ENCODE measurements around the gene EML4. TPM values are rescaled to one million over a fixed set of nuclear protein-coding genes. Genes with fewer than 3 reads are reported as not detected.

EML4 gene
- total and polyA plus RNA-seq, 10 of the 15 experiments (the other 5 are each of a cell fraction or from before 2014, with no cell fraction given): 23.1 to 91.3 (median 77.4) TPM

GRCh38 chr2:42217307-42217706, 48.2 kb downstream of the EML4 start:
- DNase-seq (ENCODE audit: low read depth, low spot score) (no peak), ATAC-seq (no peak), FAIRE-seq (no peak)
- no peaks in the 10 kb centered on the region for H3K9me3 ChIP-seq (replicated peaks; ENCODE audit: control insufficient read depth, insufficient read depth, low read length)
- no peaks in the 10 kb centered on the region for H3K27me3 ChIP-seq (replicated peaks in 1 of 2; ENCODE audit: control insufficient read depth in 2 of 2, insufficient read depth in 2 of 2, low read length in 1 of 2)
- H4K20me1 ChIP-seq (ENCODE audit: control insufficient read depth, insufficient read depth): no peaks in the 10 kb centered on the region
- H3K27ac ChIP-seq (ENCODE audit: control insufficient read depth, insufficient read depth): no peak overlapping the region
- no peaks in the 10 kb centered on the region for H3K4me1 ChIP-seq (ENCODE audit: control insufficient read depth, insufficient read depth, low read length)
- no peak for TF ChIP-seq SMARCA5 (IDR thresholded peaks at IDR 0.05)
- no peak for TF ChIP-seq ATF7 (IDR thresholded peaks at IDR 0.05; ENCODE audit: low read depth)
- no peak for TF ChIP-seq NR2F1 (conservative IDR thresholded peaks at IDR 0.05)
- no peak for TF ChIP-seq JUND (IDR thresholded peaks at IDR 0.05; ENCODE audit: low read depth, low read length)
- TF ChIP-seq NFXL1 (IDR thresholded peaks at IDR 0.05; ENCODE audit: borderline replicate concordance): no peak
- TF ChIP-seq RCOR1 (conservative IDR thresholded peaks at IDR 0.05; ENCODE audit: low read depth, low read length): no peak
- TF ChIP-seq POLR2AphosphoS5 (IDR thresholded peaks at IDR 0.05; ENCODE audit: low read length): no peak
- no peak for TF ChIP-seq KDM1A (IDR thresholded peaks at IDR 0.05; ENCODE audit: borderline replicate concordance)
- TF ChIP-seq, protein P1, sequence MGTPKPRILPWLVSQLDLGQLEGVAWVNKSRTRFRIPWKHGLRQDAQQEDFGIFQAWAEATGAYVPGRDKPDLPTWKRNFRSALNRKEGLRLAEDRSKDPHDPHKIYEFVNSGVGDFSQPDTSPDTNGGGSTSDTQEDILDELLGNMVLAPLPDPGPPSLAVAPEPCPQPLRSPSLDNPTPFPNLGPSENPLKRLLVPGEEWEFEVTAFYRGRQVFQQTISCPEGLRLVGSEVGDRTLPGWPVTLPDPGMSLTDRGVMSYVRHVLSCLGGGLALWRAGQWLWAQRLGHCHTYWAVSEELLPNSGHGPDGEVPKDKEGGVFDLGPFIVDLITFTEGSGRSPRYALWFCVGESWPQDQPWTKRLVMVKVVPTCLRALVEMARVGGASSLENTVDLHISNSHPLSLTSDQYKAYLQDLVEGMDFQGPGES (IDR thresholded peaks at IDR 0.05): no peak
- TF ChIP-seq ZNF217 (IDR thresholded peaks at IDR 0.05): no peak
- CTCF ChIA-PET: interaction anchor here (0.9 kb wide), 1 partner anchor 21 kb away, joined by 3 read pairs; no protein-coding TSS in a partner anchor
- intact Hi-C loops (cut with micrococcal nuclease; ENCODE audit: unreplicated experiment): no loop called here
- no TSS peak for BruUV-seq (replicated peaks)
- H3K9ac ChIP-seq (ENCODE audit: control insufficient read depth, insufficient read depth, low read length): no peak overlapping the region
- no peak overlapping the region for H3K4me2 ChIP-seq (ENCODE audit: control insufficient read depth, insufficient read depth)
- H3K4me3 ChIP-seq: no peak overlapping the region
- in situ Hi-C loops (cut with MboI): no loop called here
- no peak overlapping the region for H2AFZ ChIP-seq (ENCODE audit: control insufficient read depth, low read depth, low read length)
- H3K36me3 ChIP-seq (ENCODE audit: control insufficient read depth in 2 of 2, insufficient read depth in 2 of 2, low read length in 1 of 2): peaks cover 3 to 5% of the 10 kb centered on the region in 2 experiments; a peak in 3 of 4 replicates
- H3K79me2 ChIP-seq (ENCODE audit: control insufficient read depth, insufficient read depth, low read length): peaks cover 35% of the 10 kb centered on the region
- RAD21 ChIA-PET (ENCODE audit: unreplicated experiment): no interaction called here
- POLR2A ChIA-PET: interaction anchor here (0.6 kb wide), 1 partner anchor 26 kb away, joined by 5 read pairs; no protein-coding TSS in a partner anchor
- SMC1A ChIA-PET (ENCODE audit: uncharacterized antibody, unreplicated experiment): no interaction called here
- 82% methylated on average over 3 of the region's 3 CpGs for WGBS (ENCODE audit: insufficient coverage, insufficient replicate concordance, low lambda C conversion rate, missing lambda C conversion rate)
